ENCODE data around the gene FHIT.

Gene FHIT

GRCh38 chr3:60746695-60747416, 504.4 kb downstream of the FHIT start:
- H3K4me3 ChIP-seq (ENCODE audit: low read depth, low read length), result no peak overlapping the region
- TF ChIP-seq, protein P1, sequence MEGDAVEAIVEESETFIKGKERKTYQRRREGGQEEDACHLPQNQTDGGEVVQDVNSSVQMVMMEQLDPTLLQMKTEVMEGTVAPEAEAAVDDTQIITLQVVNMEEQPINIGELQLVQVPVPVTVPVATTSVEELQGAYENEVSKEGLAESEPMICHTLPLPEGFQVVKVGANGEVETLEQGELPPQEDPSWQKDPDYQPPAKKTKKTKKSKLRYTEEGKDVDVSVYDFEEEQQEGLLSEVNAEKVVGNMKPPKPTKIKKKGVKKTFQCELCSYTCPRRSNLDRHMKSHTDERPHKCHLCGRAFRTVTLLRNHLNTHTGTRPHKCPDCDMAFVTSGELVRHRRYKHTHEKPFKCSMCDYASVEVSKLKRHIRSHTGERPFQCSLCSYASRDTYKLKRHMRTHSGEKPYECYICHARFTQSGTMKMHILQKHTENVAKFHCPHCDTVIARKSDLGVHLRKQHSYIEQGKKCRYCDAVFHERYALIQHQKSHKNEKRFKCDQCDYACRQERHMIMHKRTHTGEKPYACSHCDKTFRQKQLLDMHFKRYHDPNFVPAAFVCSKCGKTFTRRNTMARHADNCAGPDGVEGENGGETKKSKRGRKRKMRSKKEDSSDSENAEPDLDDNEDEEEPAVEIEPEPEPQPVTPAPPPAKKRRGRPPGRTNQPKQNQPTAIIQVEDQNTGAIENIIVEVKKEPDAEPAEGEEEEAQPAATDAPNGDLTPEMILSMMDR (IDR thresholded peaks at IDR 0.05; ENCODE audit: low read depth, low read length), result no peak

- TF ChIP-seq, protein P1 (IDR thresholded peaks at IDR 0.05; ENCODE audit: low read depth, low read length), result no peak
- no peak overlapping the region for H3K4me3 ChIP-seq (ENCODE audit: low read depth, low read length)
These were observed 505.1 kb downstream of the FHIT start for GRCh38 chr3:60746043-60746638.

- TF ChIP-seq, protein P1 (IDR thresholded peaks at IDR 0.05; ENCODE audit: low read depth, low read length), result no peak
- H3K4me3 ChIP-seq (ENCODE audit: low read depth, low read length), result no peak overlapping the region
These were observed 507.6 kb downstream of the FHIT start for GRCh38 chr3:60743631-60744164.

DNA sequence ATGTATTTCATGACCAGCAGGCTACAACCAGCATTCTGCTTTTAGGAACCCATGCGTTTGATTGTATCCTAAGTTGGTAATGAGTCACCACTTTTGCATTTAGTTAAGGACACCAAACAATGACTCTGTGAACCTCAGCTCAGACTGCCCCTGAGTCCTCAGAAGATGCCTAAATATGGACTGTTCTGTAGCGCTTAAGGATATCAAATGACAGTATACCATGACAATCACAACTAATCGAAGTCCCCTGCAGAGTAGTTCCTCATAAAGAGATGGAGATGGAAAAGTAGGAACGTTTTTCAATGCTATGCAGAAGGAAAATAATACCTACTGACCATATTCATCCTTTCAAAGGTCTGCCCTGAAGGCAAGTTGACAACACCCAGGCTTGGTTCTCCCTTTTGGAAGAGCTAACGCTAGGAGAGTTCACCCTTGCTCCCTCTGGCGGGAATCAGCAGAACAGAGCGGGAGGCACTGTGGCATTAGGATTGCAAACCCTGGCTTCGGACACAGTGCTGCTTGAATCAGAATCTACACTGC, 508.6 kb downstream of the FHIT start:
- no peak overlapping the region for H3K4me3 ChIP-seq (ENCODE audit: low read depth, low read length)
- TF ChIP-seq, protein P1 (IDR thresholded peaks at IDR 0.05; ENCODE audit: low read depth, low read length), result no peak

- TF ChIP-seq, protein P1 (IDR thresholded peaks at IDR 0.05; ENCODE audit: low read depth, low read length), result no peak
- no peak overlapping the region for H3K4me3 ChIP-seq (ENCODE audit: low read depth, low read length)
These were observed 513.4 kb downstream of the FHIT start for GRCh38 chr3:60737633-60738399.

DNA sequence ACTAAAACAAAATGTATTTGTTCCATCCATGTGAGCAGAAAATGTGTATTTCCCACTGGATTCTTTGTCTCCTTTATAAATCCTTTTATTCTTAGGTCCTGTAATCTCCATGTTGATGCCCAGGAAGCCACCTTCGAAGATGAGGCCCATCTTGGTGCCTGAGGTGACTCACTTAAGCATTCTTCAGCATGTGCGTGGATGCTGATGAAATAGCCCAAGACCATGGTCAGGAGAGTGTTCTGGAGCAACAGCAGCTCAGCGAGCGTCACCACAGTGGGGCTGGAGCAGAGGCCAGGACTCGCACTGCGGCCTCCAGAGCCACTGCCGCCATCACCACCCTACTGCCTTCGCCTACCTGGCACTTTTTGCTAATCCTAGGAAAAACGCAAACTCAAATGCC, 520.9 kb downstream of the FHIT start:
- TF ChIP-seq, protein P1 (IDR thresholded peaks at IDR 0.05; ENCODE audit: low read depth, low read length), result no peak
- no peak overlapping the region for H3K4me3 ChIP-seq (ENCODE audit: low read depth, low read length)
